ENCODE measurements around the gene GFPT1. TPM values are rescaled to one million over a fixed set of nuclear protein-coding genes. Genes with fewer than 3 reads are reported as not detected.
"Not testable (repeated sequence)": the region's sequence is repeated elsewhere in the genome, so short reads cannot be mapped to it uniquely, and the experiment has no call there.

Gene GFPT1
- total RNA-seq: 10 to 100 TPM; 23.5 to 26.1 TPM

- CTCF ChIA-PET: interaction anchor here (0.7 to 2.1 kb wide), 6 partner anchors 12 to 429 kb away, joined by 3 to 14 read pairs (median 3); partner anchors contain the start of gene NFU1
- DNase-seq (peak; percentile 94), ATAC-seq (peak; percentile 96)
- Mint-ChIP-seq H3K9me3 (ENCODE audit: insufficient read depth) (no peaks in the 10 kb centered on the region), H3K27ac (peak within 1 kb of the TSS; percentile 89), H3K4me3 (peak within 1 kb of the TSS; percentile 87), H3K36me3 (ENCODE audit: low read depth) (peaks cover 19% of the 10 kb centered on the region), H3K4me1 (ENCODE audit: low read depth) (peaks cover 38% of the 10 kb centered on the region), H3K27me3 (ENCODE audit: low read depth) (peaks cover 2% of the 10 kb centered on the region)
- POLR2A ChIA-PET: interaction anchor here (0.7 to 2.3 kb wide), 2 partner anchors 50 to 257 kb away, joined by 3 to 9 read pairs; partner anchors contain the start of gene NFU1
These were observed at the start of gene GFPT1 for GRCh38 chr2:69386789-69387734. TSS of gene GFPT1 (minus strand) at chr2:69387227. CDS start at chr2:69387071, 156 bp downstream.

DNA sequence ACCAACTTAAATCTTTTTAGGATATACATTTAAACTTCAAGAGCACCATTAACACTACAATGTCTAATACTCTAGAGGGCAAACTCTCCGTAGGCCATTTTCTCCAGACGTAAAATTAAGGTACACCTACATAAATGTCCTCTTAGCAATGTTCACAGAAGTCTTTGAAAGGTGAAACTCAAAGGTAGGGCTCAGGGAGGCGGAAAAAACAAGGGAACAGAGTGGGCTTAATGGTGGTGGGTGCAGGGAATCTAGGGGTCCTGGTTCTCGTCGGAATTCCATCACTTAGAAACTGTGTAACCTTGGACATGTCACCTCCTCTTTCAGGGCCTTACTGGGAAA, 49.5 kb upstream of the GFPT1 start:
- DNase-seq (peak; percentile 23), ATAC-seq (peak; percentile 0)
- H3K4me3 Mint-ChIP-seq: peak overlapping the region; percentile 96
- CTCF ChIA-PET: interaction anchor here (0.7 to 3.0 kb wide), 27 partner anchors 10 to 305 kb away, joined by 3 to 21 read pairs (median 4); partner anchors contain the start of genes AAK1, ANXA4 and GFPT1
- peaks cover 39% of the 10 kb centered on the region for H3K4me1 Mint-ChIP-seq (ENCODE audit: low read depth)
- no peaks in the 10 kb centered on the region for H3K27me3 Mint-ChIP-seq (ENCODE audit: low read depth)
- H3K36me3 Mint-ChIP-seq (ENCODE audit: low read depth): peaks cover 19% of the 10 kb centered on the region
- H3K9me3 Mint-ChIP-seq (ENCODE audit: insufficient read depth): peaks cover 10% of the 10 kb centered on the region
- POLR2A ChIA-PET: interaction anchor here (0.5 to 2.0 kb wide), 17 partner anchors 13 to 1122 kb away, joined by 3 to 11 read pairs (median 4); partner anchors contain the start of genes GFPT1 and SNRPG
- H3K27ac Mint-ChIP-seq: peak overlapping the region; percentile 97

DNA sequence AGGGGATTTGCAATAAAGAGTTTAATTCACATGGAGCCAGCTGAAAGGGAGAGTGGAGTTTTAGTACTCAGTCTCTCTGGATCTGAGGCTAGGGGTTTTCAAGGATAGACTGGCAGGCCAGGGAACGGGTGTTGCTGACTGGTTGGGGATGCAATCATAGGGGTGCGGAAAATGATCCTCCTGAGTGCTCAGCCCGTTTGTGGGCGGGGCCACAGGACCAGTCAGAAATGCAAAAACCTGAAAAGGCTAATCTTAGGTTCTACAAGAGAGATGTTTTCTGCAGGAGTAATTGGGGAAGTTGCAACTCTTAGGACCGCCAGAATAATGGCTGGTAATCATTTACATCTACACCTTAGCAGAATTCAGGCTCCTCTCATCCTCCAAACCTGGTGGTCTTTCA, 47.7 kb upstream of the GFPT1 start:
- CTCF ChIA-PET: interaction anchor here (1.2 kb wide), 1 partner anchor 289 kb away, joined by 3 read pairs; no protein-coding TSS in a partner anchor

GRCh38 chr2:69429491-69430183, 42.6 kb upstream of the GFPT1 start:
- CTCF ChIA-PET: interaction anchor here (1.8 kb wide), 1 partner anchor 8 kb away, joined by 5 read pairs; the partner anchor contains the start of gene NFU1

More for the DNA sequence above, 47.7 kb upstream of the GFPT1 start:
- no peak for ATAC-seq
- DNase-seq: no peak
- Mint-ChIP-seq H3K27ac (no peak overlapping the region), H3K27me3 (ENCODE audit: low read depth) (no peaks in the 10 kb centered on the region), H3K4me3 (no peak overlapping the region), H3K36me3 (ENCODE audit: low read depth) (peaks cover 20% of the 10 kb centered on the region), H3K4me1 (ENCODE audit: low read depth) (peaks cover 39% of the 10 kb centered on the region), H3K9me3 (ENCODE audit: insufficient read depth) (peaks cover 10% of the 10 kb centered on the region)
- POLR2A ChIA-PET: no interaction called here

GRCh38 chr2:69428981-69429380, 42.0 kb upstream of the GFPT1 start:
- ATAC-seq (no peak), DNase-seq (no peak)
- Mint-ChIP-seq H3K36me3 (ENCODE audit: low read depth) (peaks cover 12% of the 10 kb centered on the region), H3K9me3 (ENCODE audit: insufficient read depth) (no peaks in the 10 kb centered on the region), H3K27ac (peak overlapping the region; percentile 34), H3K4me3 (no peak overlapping the region), H3K27me3 (ENCODE audit: low read depth) (no peaks in the 10 kb centered on the region), H3K4me1 (ENCODE audit: low read depth) (peaks cover 3% of the 10 kb centered on the region)
- CTCF ChIA-PET: interaction anchor here (1.8 kb wide), 1 partner anchor 8 kb away, joined by 5 read pairs; the partner anchor contains the start of gene NFU1
- POLR2A ChIA-PET: no interaction called here

More at GRCh38 chr2:69429491-69430183, 42.6 kb upstream of the GFPT1 start:
- POLR2A ChIA-PET: no interaction called here
- H3K36me3 Mint-ChIP-seq (ENCODE audit: low read depth): peaks cover 16% of the 10 kb centered on the region
- DNase-seq (no peak), ATAC-seq (no peak)
- peaks cover 6% of the 10 kb centered on the region for H3K4me1 Mint-ChIP-seq (ENCODE audit: low read depth)
- H3K27ac Mint-ChIP-seq: no peak overlapping the region
- no peaks in the 10 kb centered on the region for H3K27me3 Mint-ChIP-seq (ENCODE audit: low read depth)
- no peaks in the 10 kb centered on the region for H3K9me3 Mint-ChIP-seq (ENCODE audit: insufficient read depth)
- H3K4me3 Mint-ChIP-seq: no peak overlapping the region

GRCh38 chr2:69424419-69424818, 37.4 kb upstream of the GFPT1 start:
- Mint-ChIP-seq H3K9me3 (ENCODE audit: insufficient read depth) (no peaks in the 10 kb centered on the region), H3K27ac (no peak overlapping the region), H3K36me3 (ENCODE audit: low read depth) (peaks cover 22% of the 10 kb centered on the region), H3K27me3 (ENCODE audit: low read depth) (no peaks in the 10 kb centered on the region), H3K4me1 (ENCODE audit: low read depth) (peaks cover 7% of the 10 kb centered on the region), H3K4me3 (no peak overlapping the region)
- ATAC-seq (no peak), DNase-seq (no peak)
- POLR2A ChIA-PET: no interaction called here
- CTCF ChIA-PET: no interaction called here

- H3K4me3 Mint-ChIP-seq: no peak overlapping the region
- H3K9me3 Mint-ChIP-seq (ENCODE audit: insufficient read depth): no peaks in the 10 kb centered on the region
- ATAC-seq (no peak), DNase-seq (no peak)
- peaks cover 7% of the 10 kb centered on the region for H3K4me1 Mint-ChIP-seq (ENCODE audit: low read depth)
- POLR2A ChIA-PET: interaction anchor here (0.8 kb wide), 1 partner anchor 14 kb away, joined by 3 read pairs; no protein-coding TSS in a partner anchor
- no peak overlapping the region for H3K27ac Mint-ChIP-seq
- H3K36me3 Mint-ChIP-seq (ENCODE audit: low read depth): peaks cover 23% of the 10 kb centered on the region
- no peaks in the 10 kb centered on the region for H3K27me3 Mint-ChIP-seq (ENCODE audit: low read depth)
- CTCF ChIA-PET: no interaction called here
These were observed 35.2 kb upstream of the GFPT1 start for GRCh38 chr2:69422198-69422597.

GRCh38 chr2:69419111-69419510, 32.1 kb upstream of the GFPT1 start:
- peak; percentile 3 for DNase-seq
- H3K4me3 Mint-ChIP-seq; H3K9me3 Mint-ChIP-seq (ENCODE audit: insufficient read depth); CTCF ChIA-PET; ATAC-seq; H3K4me1 Mint-ChIP-seq (ENCODE audit: low read depth); POLR2A ChIA-PET; H3K27me3 Mint-ChIP-seq (ENCODE audit: low read depth); H3K27ac Mint-ChIP-seq: not testable (repeated sequence)
- H3K36me3 Mint-ChIP-seq (ENCODE audit: low read depth): peaks cover 25% of the 10 kb centered on the region

DNA sequence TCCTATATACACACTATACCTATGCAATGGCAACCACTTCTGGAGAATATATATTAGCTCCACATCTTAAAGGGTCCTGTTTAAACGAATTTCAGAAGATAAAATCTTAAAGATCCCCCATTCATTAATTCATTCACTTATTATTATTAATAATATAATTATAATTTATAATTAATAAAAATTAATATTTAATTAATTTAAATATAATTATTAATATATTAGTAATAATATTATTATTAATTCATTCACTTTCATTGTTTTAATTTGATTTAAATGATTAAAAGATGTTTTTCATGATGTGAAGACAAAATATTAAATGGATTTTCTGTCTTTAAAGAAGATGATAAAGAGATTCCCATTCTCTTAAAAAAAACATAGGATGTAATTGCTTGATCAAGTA, 29.1 kb upstream of the GFPT1 start:
- Mint-ChIP-seq H3K27me3 (ENCODE audit: low read depth) (no peaks in the 10 kb centered on the region), H3K27ac (no peak overlapping the region), H3K36me3 (ENCODE audit: low read depth) (peaks cover 23% of the 10 kb centered on the region), H3K4me1 (ENCODE audit: low read depth) (peaks cover 2% of the 10 kb centered on the region), H3K9me3 (ENCODE audit: insufficient read depth) (no peaks in the 10 kb centered on the region), H3K4me3 (no peak overlapping the region)
- POLR2A ChIA-PET: no interaction called here
- no peak for DNase-seq
- CTCF ChIA-PET: no interaction called here
- no peak for ATAC-seq

GRCh38 chr2:69411120-69411519, 24.1 kb upstream of the GFPT1 start:
- CTCF ChIA-PET: no interaction called here
- Mint-ChIP-seq H3K9me3 (ENCODE audit: insufficient read depth) (no peaks in the 10 kb centered on the region), H3K27me3 (ENCODE audit: low read depth) (no peaks in the 10 kb centered on the region), H3K36me3 (ENCODE audit: low read depth) (peaks cover 31% of the 10 kb centered on the region), H3K27ac (no peak overlapping the region), H3K4me1 (ENCODE audit: low read depth) (peaks cover 5% of the 10 kb centered on the region), H3K4me3 (no peak overlapping the region)
- DNase-seq (no peak), ATAC-seq (no peak)
- POLR2A ChIA-PET: no interaction called here

DNA sequence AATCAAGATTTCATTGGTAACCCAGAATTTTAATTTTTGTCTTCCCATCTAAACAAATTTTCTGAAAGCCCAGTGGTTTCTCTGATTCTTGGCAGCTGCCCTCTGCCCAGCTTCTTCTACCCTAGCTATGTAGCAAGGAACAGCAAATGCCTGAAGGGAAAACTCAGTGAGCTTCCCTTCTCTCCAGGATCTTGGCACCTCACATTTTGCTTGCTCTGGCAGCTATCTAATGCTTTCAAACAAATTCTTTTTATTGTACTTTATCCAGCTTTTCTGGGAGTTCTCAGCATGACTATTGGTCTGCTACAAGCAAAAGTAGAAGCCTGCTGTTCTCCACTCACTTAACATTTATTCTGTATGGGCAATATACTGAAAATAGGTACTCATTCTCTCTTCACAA, 18.3 kb upstream of the GFPT1 start:
- CTCF ChIA-PET: interaction anchor here (0.7 to 0.9 kb wide), 3 partner anchors 159 to 359 kb away, joined by 3 read pairs; no protein-coding TSS in a partner anchor
- Mint-ChIP-seq H3K36me3 (ENCODE audit: low read depth) (peaks cover 46% of the 10 kb centered on the region), H3K4me1 (ENCODE audit: low read depth) (peaks cover under 1% of the 10 kb centered on the region), H3K4me3 (no peak overlapping the region), H3K27me3 (ENCODE audit: low read depth) (no peaks in the 10 kb centered on the region), H3K27ac (no peak overlapping the region), H3K9me3 (ENCODE audit: insufficient read depth) (peaks cover 11% of the 10 kb centered on the region)
- POLR2A ChIA-PET: no interaction called here
- no peak for ATAC-seq
- no peak for DNase-seq

Measured in activated CD8-positive, alpha-beta T cell treated with anti-CD3 and anti-CD28 coated beads, Interleukin-2, amount 10 ng/mL, durations not matched to agents 7 days and 5 days (primary cell).